GM23338 (cell line): ENCODE data around the gene BAZ1B. TPM values are rescaled to one million over a fixed set of nuclear protein-coding genes. Genes with fewer than 3 reads are reported as not detected.

ENCODE experiments used
- ATAC-seq: fragments of 200-7000 bp; cut with Tn5 transposase; 3 replicates; pipeline ENCODE4 v1.9.1; 2020
- DNase-seq: peaks from one replicate; pipeline ENCODE4 v3.0.0-alpha.2; 2015; ENCODE audit warnings: low spot score
- H2AFZ ChIP-seq: fragments of 200-600 bp; sonication (generic); 2 replicates; pipeline ENCODE4 v1.8.0; 2016; ENCODE audit warnings: antibody characterized with exemption, mild to moderate bottlenecking, moderate library complexity
- H3F3A ChIP-seq: fragments of 200-600 bp; sonication (generic); replicated peaks from 2 replicates; pipeline ENCODE4 v1.8.0; 2017; ENCODE audit warnings: antibody characterized with exemption, mixed run types, low read depth
- H3K27ac ChIP-seq: fragments of 200-600 bp; sonication (generic); 2 replicates; pipeline ENCODE4 v1.6.1; 2016; ENCODE audit warnings: low read depth
- H3K27me3 ChIP-seq: fragments of 200-600 bp; sonication (generic); 2 replicates; pipeline ENCODE4 v1.8.0; 2016; ENCODE audit warnings: mild to moderate bottlenecking, mixed run types, moderate library complexity; ENCODE audit not compliant: insufficient read depth
- H3K36me3 ChIP-seq: fragments of 200-600 bp; sonication (generic); 2 replicates; pipeline ENCODE4 v1.8.0; 2016; ENCODE audit warnings: mild to moderate bottlenecking; ENCODE audit not compliant: insufficient read depth
- H3K4me1 ChIP-seq: fragments of 200-600 bp; sonication (generic); 2 replicates; pipeline ENCODE4 v1.8.0; 2016; ENCODE audit warnings: mild to moderate bottlenecking, moderate library complexity; ENCODE audit not compliant: insufficient read depth
- H3K4me2 ChIP-seq: fragments of 200-600 bp; sonication (generic); 2 replicates; pipeline ENCODE4 v1.7.1; 2017; ENCODE audit warnings: mixed run types
- H3K4me3 ChIP-seq: fragments of 200-600 bp; sonication (generic); 2 replicates; pipeline ENCODE4 v1.6.1; 2016; ENCODE audit warnings: mixed run types
- H3K79me2 ChIP-seq: fragments of 200-600 bp; sonication (generic); replicated peaks from 2 replicates; pipeline ENCODE4 v1.8.0; 2017; ENCODE audit warnings: mild to moderate bottlenecking; ENCODE audit not compliant: insufficient read depth
- H3K9me2 ChIP-seq: fragments of 200-600 bp; sonication (generic); 2 replicates; pipeline ENCODE4 v1.8.0; 2017; ENCODE audit not compliant: insufficient read depth
- H4K20me1 ChIP-seq: fragments of 200-600 bp; sonication (generic); replicated peaks from 2 replicates; pipeline ENCODE4 v1.8.0; 2017; ENCODE audit warnings: mild to moderate bottlenecking; ENCODE audit not compliant: insufficient read depth
- H3K27ac Mint-ChIP-seq: 2 replicates; pipeline ENCODE4 v1.8.0; 2020; ENCODE audit warnings: inconsistent platforms, mild to moderate bottlenecking, moderate library complexity, mixed read lengths
- H3K27me3 Mint-ChIP-seq: 3 replicates; pipeline ENCODE4 v1.8.0; 2022; ENCODE audit warnings: low read depth, mild to moderate bottlenecking, moderate library complexity, mixed read lengths, inconsistent platforms; ENCODE audit not compliant: insufficient read depth, poor library complexity
- H3K36me3 Mint-ChIP-seq: 3 replicates; pipeline ENCODE4 v1.8.0; 2021; ENCODE audit warnings: low read depth, mild to moderate bottlenecking, inconsistent platforms, moderate library complexity, mixed read lengths
- H3K4me1 Mint-ChIP-seq: 3 replicates; pipeline ENCODE4 v1.8.0; 2020; ENCODE audit warnings: mild to moderate bottlenecking, inconsistent platforms, mixed read lengths
- H3K4me3 Mint-ChIP-seq: 3 replicates; pipeline ENCODE4 v1.8.0; 2021; ENCODE audit warnings: moderate library complexity, mild to moderate bottlenecking, inconsistent platforms, mixed read lengths
- H3K9me3 Mint-ChIP-seq: 3 replicates; pipeline ENCODE4 v1.8.0; 2020; ENCODE audit warnings: moderate library complexity, mild to moderate bottlenecking, inconsistent platforms, mixed read lengths
- CREB1 ChIP-seq: fragments of 250-450 bp; sonication (Bioruptor Pico); IDR thresholded peaks from 2 replicates; pipeline ENCODE4 v1.5.0; 2020; ENCODE audit warnings: low read depth, mild to moderate bottlenecking, moderate library complexity
- CTCF ChIP-seq, 2 experiments: fragments of 200-600 bp in 1 of 2; sonication (generic) in 1 of 2; conservative IDR thresholded peaks; 2 replicates each; pipeline versions ENCODE4 v1.5.1 to v1.6.1; 2016 to 2017; ENCODE audit warnings: antibody characterized with exemption in 2 of 2, low read depth in 2 of 2, mild to moderate bottlenecking in 2 of 2, moderate library complexity in 1 of 2
- ETS1 ChIP-seq: IDR thresholded peaks from 2 replicates; pipeline ENCODE4 v1.6.1; 2016; ENCODE audit warnings: antibody characterized with exemption
- EZH2 ChIP-seq: fragments of 200-600 bp; sonication (generic); IDR thresholded peaks from one replicate; pipeline ENCODE4 v1.8.0; 2017; ENCODE audit warnings: antibody characterized with exemption, mild to moderate bottlenecking, low read depth; ENCODE audit not compliant: unreplicated experiment
- EZH2phosphoT487 ChIP-seq: fragments of 200-600 bp; sonication (generic); IDR thresholded peaks from one replicate; pipeline ENCODE4 v1.8.1; 2018; ENCODE audit warnings: antibody characterized with exemption; ENCODE audit not compliant: unreplicated experiment
- JUNB ChIP-seq: IDR thresholded peaks from one replicate; pipeline ENCODE4 v1.6.1; 2016; ENCODE audit warnings: antibody characterized with exemption; ENCODE audit not compliant: unreplicated experiment
- NANOG ChIP-seq: IDR thresholded peaks from 2 replicates; pipeline ENCODE4 v1.6.1; 2016; ENCODE audit warnings: antibody characterized with exemption, borderline replicate concordance
- POLR2AphosphoS5 ChIP-seq: IDR thresholded peaks from 2 replicates; pipeline ENCODE4 v1.6.1; 2016; ENCODE audit warnings: antibody characterized with exemption, low read depth
- REST ChIP-seq: IDR thresholded peaks from one replicate; pipeline ENCODE4 v1.6.1; 2018; ENCODE audit warnings: antibody characterized with exemption; ENCODE audit not compliant: unreplicated experiment
- STAT1 ChIP-seq: IDR thresholded peaks from one replicate; pipeline ENCODE4 v1.6.1; 2016; ENCODE audit warnings: antibody characterized with exemption; ENCODE audit not compliant: unreplicated experiment
- ZNF114 ChIP-seq: fragments of 250-450 bp; sonication (Bioruptor Pico); IDR thresholded peaks from 2 replicates; pipeline ENCODE4 v1.5.0; 2020; ENCODE audit warnings: mild to moderate bottlenecking, moderate library complexity
- ZNF331 ChIP-seq: fragments of 250-450 bp; sonication (Bioruptor Pico); IDR thresholded peaks from 2 replicates; pipeline ENCODE4 v1.5.0; 2020; ENCODE audit warnings: low read depth, mild to moderate bottlenecking, moderate library complexity
- ZNF462 ChIP-seq: fragments of 250-450 bp; sonication (Bioruptor Pico); IDR thresholded peaks from 2 replicates; pipeline ENCODE4 v1.5.0; 2020; ENCODE audit warnings: mild to moderate bottlenecking, moderate library complexity
- polyA plus RNA-seq: library from polyadenylated mRNA; unstranded; fragments of >200 nt; fragmentation: Nextera tagmentation; extraction: Ambion mirVana; gene quantifications from 2 replicates; pipeline ENCODE4 v1.2.1, GENCODE V29; 2016
- total RNA-seq: library from RNA; depleted of rRNA; stranded (reverse); fragments of >200 nt; shearing (Covaris generic); gene quantifications from 2 replicates; pipeline ENCODE4 v1.2.3, GENCODE V29; 2014

The BAZ1B gene
- total and polyA plus RNA-seq, 2 experiments from 2014 or later: 40.4 to 70.7 TPM

GRCh38 chr7:73519867-73520672 is 2.0 kb downstream of the BAZ1B start:
- Mint-ChIP-seq H3K4me3 (peak overlapping the region; percentile 89), H3K27me3 (peaks cover 12% of the 10 kb centered on the region), H3K27ac (peak overlapping the region; percentile 77), H3K9me3 (no peaks in the 10 kb centered on the region), H3K36me3 (peaks cover 53% of the 10 kb centered on the region), H3K4me1 (peaks cover 26% of the 10 kb centered on the region)
- Histone ChIP-seq H3K27me3 (no peaks in the 10 kb centered on the region), H3K9me2 (no peaks in the 10 kb centered on the region), H3K4me2 (peak overlapping the region; percentile 86), H3K36me3 (peaks cover 36% of the 10 kb centered on the region), H3K4me3 (peak overlapping the region; percentile 67), H3K27ac (peak overlapping the region; percentile 16; the same call in 1 of the 2 replicates), H3K4me1 (peaks cover 18% of the 10 kb centered on the region), H3F3A (0 out of 2 replicates have a peak, but pooled peaks cover 6% of the 10 kb centered on the region), H2AFZ (no peak overlapping the region), H3K79me2 (peaks cover 67% of the 10 kb centered on the region), H4K20me1 (peaks cover 50% of the 10 kb centered on the region)
- DNase-seq (no peak), ATAC-seq (no peak)
- TF ChIP-seq STAT1 (no peak), CTCF (conservative IDR thresholded peaks at IDR 0.05; ENCODE audit: low read depth in 2 of 2) (no peak), POLR2AphosphoS5 (no peak), ZNF462 (no peak), CREB1 (CRISPR knock-in tag) (no peak), NANOG (no peak), ETS1 (no peak), REST (no peak), JUNB (no peak), EZH2 (no peak), EZH2phosphoT487 (no peak), ZNF114 (CRISPR knock-in tag) (no peak), ZNF331 (CRISPR knock-in tag) (no peak)
